WERI-Rb-1 (cell line): ENCODE results near the gene PPFIBP2.

Source experiments
- DNase-seq: peaks from one replicate; pipeline ENCODE4 v3.0.0-alpha.2; 2020
- H3K27ac ChIP-seq: fragments of 250-450 bp; sonication (Bioruptor Pico); 2 replicates; pipeline ENCODE4 v1.5.1; 2020; ENCODE audit warnings: mild to moderate bottlenecking, moderate library complexity
- H3K27me3 ChIP-seq: fragments of 250-450 bp; sonication (Bioruptor Pico); 2 replicates; pipeline ENCODE4 v1.5.1; 2021; ENCODE audit warnings: mild to moderate bottlenecking, low read depth, moderate library complexity; ENCODE audit not compliant: insufficient read depth, severe bottlenecking
- H3K36me3 ChIP-seq: fragments of 250-450 bp; sonication (Bioruptor Pico); 2 replicates; pipeline ENCODE4 v1.5.1; 2020; ENCODE audit warnings: mild to moderate bottlenecking, moderate library complexity
- H3K4me3 ChIP-seq: 2 replicates; pipeline ENCODE4 v1.5.1; 2011; ENCODE audit warnings: low read depth, mild to moderate bottlenecking, control low read depth, low read length
- H3K9me3 ChIP-seq: fragments of 250-450 bp; sonication (Bioruptor Pico); 2 replicates; pipeline ENCODE4 v1.5.1; 2021; ENCODE audit warnings: mild to moderate bottlenecking, moderate library complexity; ENCODE audit not compliant: severe bottlenecking
- CTCF ChIP-seq: IDR thresholded peaks from 2 replicates; pipeline ENCODE4 v1.5.1; 2011; ENCODE audit warnings: low read depth, mild to moderate bottlenecking, control low read depth, inconsistent platforms, low read length

PPFIBP2 gene

GRCh38 chr11:7530013-7530640 lies 16.3 kb downstream of the PPFIBP2 start:
- no peaks in the 10 kb centered on the region for H3K27me3 ChIP-seq
- H3K9me3 ChIP-seq: no peaks in the 10 kb centered on the region
- no peak for TF ChIP-seq CTCF
- H3K4me3 ChIP-seq: no peak overlapping the region
- no peaks in the 10 kb centered on the region for H3K36me3 ChIP-seq
- H3K27ac ChIP-seq: no peak overlapping the region
- no peak for DNase-seq

GRCh38 chr11:7531011-7531410 lies 17.2 kb downstream of the PPFIBP2 start:
- DNase-seq: no peak
- no peaks in the 10 kb centered on the region for H3K9me3 ChIP-seq
- no peaks in the 10 kb centered on the region for H3K27me3 ChIP-seq
- no peaks in the 10 kb centered on the region for H3K36me3 ChIP-seq
- H3K27ac ChIP-seq: no peak overlapping the region
- no peak for TF ChIP-seq CTCF
- no peak overlapping the region for H3K4me3 ChIP-seq

DNA sequence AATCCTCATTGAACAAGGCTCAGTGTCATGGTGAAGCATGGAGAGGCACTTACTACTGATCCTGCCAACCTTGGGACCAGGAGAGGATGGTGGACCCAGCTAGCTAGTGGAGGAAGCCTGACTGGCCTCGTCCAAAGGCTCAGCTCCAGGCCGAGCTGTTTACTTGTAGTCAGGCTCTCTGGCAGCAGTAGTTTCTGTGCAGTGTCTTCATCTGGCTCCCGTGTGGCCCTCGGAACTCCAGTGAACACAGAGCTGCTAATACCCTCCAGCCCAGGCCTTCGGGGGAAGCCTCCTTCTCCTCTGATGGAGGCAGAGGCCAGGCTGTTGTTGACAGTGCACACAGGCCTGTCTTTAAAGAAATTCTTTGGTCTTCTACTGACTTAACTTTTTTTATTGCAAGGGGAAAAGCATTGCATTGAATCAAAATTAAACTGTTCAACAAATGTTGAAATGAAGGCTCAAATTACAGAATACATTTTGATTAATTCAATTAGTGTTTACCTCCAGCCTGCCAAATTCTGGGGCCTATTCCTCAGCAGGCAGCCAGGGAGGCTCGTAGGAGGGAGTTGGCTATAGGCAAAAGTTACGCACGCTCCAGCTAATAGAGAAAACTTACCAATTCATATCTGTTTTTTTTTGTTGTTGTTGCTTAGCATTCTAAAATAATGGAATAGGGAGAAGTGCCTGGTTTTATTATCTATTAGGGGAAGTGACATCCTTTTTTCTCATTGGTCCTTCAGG lies 18.8 kb downstream of the PPFIBP2 start:
- no peaks in the 10 kb centered on the region for H3K36me3 ChIP-seq
- no peak overlapping the region for H3K27ac ChIP-seq
- no peak for TF ChIP-seq CTCF
- no peaks in the 10 kb centered on the region for H3K27me3 ChIP-seq
- H3K9me3 ChIP-seq: no peaks in the 10 kb centered on the region
- no peak for DNase-seq
- no peak overlapping the region for H3K4me3 ChIP-seq

GRCh38 chr11:7533199-7534041 lies 19.6 kb downstream of the PPFIBP2 start:
- no peaks in the 10 kb centered on the region for H3K36me3 ChIP-seq
- no peak overlapping the region for H3K4me3 ChIP-seq
- H3K27ac ChIP-seq: no peak overlapping the region
- H3K27me3 ChIP-seq: no peaks in the 10 kb centered on the region
- no peak for DNase-seq
- TF ChIP-seq CTCF: no peak
- H3K9me3 ChIP-seq: no peaks in the 10 kb centered on the region

DNA sequence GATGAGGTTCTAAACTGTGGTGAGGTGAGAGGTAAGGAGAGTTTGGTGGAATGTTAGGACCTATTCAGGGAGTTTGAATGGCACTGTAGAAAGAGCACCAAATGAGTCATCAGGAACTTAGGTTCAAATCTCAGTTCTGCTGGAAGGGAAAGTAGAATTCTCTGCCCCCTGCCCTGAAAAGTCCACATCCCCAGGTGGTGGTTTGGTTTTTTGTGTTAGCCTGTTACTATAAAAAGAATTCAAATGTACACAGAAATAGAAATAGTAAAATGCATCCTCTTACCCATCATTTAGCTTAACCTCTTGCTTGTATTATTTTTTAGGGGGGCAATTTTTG lies 20.2 kb downstream of the PPFIBP2 start:
- no peaks in the 10 kb centered on the region for H3K27me3 ChIP-seq
- no peak overlapping the region for H3K4me3 ChIP-seq
- H3K36me3 ChIP-seq: no peaks in the 10 kb centered on the region
- no peak for DNase-seq
- H3K27ac ChIP-seq: no peak overlapping the region
- no peaks in the 10 kb centered on the region for H3K9me3 ChIP-seq
- no peak for TF ChIP-seq CTCF
